Ascending aorta (tissue), 2 donors: ENCODE data around the gene LAMTOR2. TPM values are rescaled to one million over a fixed set of nuclear protein-coding genes. Genes with fewer than 3 reads are reported as not detected.

Source experiments
- DNase-seq, 2 donors: peaks; one replicate each; pipeline ENCODE4 v3.0.0-alpha.2; 2019; ENCODE audit warnings: low spot score in 2 of 2
- H3K27ac ChIP-seq, 2 donors: fragments of 200-600 bp; sonication (generic); one replicate each; pipeline ENCODE4 v1.5.1; 2016 to 2017; ENCODE audit warnings: mild to moderate bottlenecking in 1 of 2
- H3K27me3 ChIP-seq: fragments of 200-600 bp; sonication (generic); one replicate; pipeline ENCODE4 v1.5.1; 2017
- H3K36me3 ChIP-seq, 2 donors: fragments of 200-600 bp; sonication (generic); one replicate each; pipeline ENCODE4 v1.5.1; 2016
- H3K4me1 ChIP-seq, 2 donors: fragments of 200-600 bp; sonication (generic); one replicate each; pipeline ENCODE4 v1.5.1; 2016 to 2017; ENCODE audit warnings: mild to moderate bottlenecking in 1 of 2
- H3K4me3 ChIP-seq, 2 donors: fragments of 200-600 bp; sonication (generic); one replicate each; pipeline ENCODE4 v1.5.1; 2016 to 2017; ENCODE audit warnings: mild to moderate bottlenecking in 1 of 2
- H3K9me3 ChIP-seq, 2 donors: fragments of 200-600 bp; sonication (generic); one replicate each; pipeline ENCODE4 v1.5.1; 2016
- CTCF ChIP-seq, 3 experiments: fragments of 200-600 bp in 2 of 3; fragments of 450-650 bp in 1 of 3; sonication (generic) in 2 of 3; IDR thresholded peaks; one replicate each; pipeline ENCODE4 v1.5.1; 2016 to 2019; ENCODE audit warnings: antibody characterized with exemption in 3 of 3, mild to moderate bottlenecking in 1 of 3, moderate library complexity in 1 of 3
- intact Hi-C: fragments of 100-400 bp; cut with DNase I; formaldehyde crosslinking; loops from one replicate; pipeline ENCODE4 v1.15.1; 2023
- total RNA-seq: library from RNA; depleted of rRNA; stranded (reverse); fragments of >200 nt; gene quantifications from one replicate; pipeline ENCODE4 v1.1.0, GENCODE V29; 2016

Gene LAMTOR2
- total RNA-seq, 1 donor from 2014 or later, result 43.9 TPM

- DNase-seq, result peak in 1 of 2 donors; percentile 80
- Histone ChIP-seq H3K9me3 (no peaks in the 10 kb centered on the region), H3K27ac (peak overlapping the region; percentile 95 to 96), H3K27me3 (no peaks in the 10 kb centered on the region), H3K4me1 (peaks cover 38 to 53% of the 10 kb centered on the region in 2 donors), H3K4me3 (peak overlapping the region; percentile 39 to 57), H3K36me3 (no peaks in the 10 kb centered on the region)
- no peak for TF ChIP-seq CTCF (IDR thresholded peaks at IDR 0.05)
- intact Hi-C loops, result loop anchor here (1.0 kb wide), 1 partner anchor 7 kb away; the partner anchor contains the start of gene LMNA
Measured at GRCh38 chr1:156106624-156107488, 52.3 kb downstream of the LAMTOR2 start.

- Histone ChIP-seq H3K27me3 (no peaks in the 10 kb centered on the region), H3K4me3 (no peak overlapping the region), H3K4me1 (peaks cover 27 to 41% of the 10 kb centered on the region in 2 donors), H3K36me3 (no peaks in the 10 kb centered on the region), H3K9me3 (no peaks in the 10 kb centered on the region), H3K27ac (peak overlapping the region; percentile 95 to 96)
- TF ChIP-seq CTCF (IDR thresholded peaks at IDR 0.05), result no peak
- intact Hi-C loops, result no loop called here
- DNase-seq, result no peak
Measured at GRCh38 chr1:156108057-156108456, 53.5 kb downstream of the LAMTOR2 start.

Other genes starting within 250 kb of the LAMTOR2 start
- gene GON4L, start 197.6 kb upstream of the LAMTOR2 start, total RNA-seq, result 19.9 TPM
- 17.7 TPM for gene SYT11, start 195.2 kb upstream of the LAMTOR2 start, total RNA-seq
- 17.1 TPM for gene RIT1, start 143.4 kb upstream of the LAMTOR2 start, total RNA-seq
- gene KHDC4, start 120.4 kb upstream of the LAMTOR2 start, total RNA-seq, result 101 TPM
- not detected for gene RXFP4, start 113.1 kb upstream of the LAMTOR2 start, total RNA-seq
- 169 TPM for gene ARHGEF2, start 76.2 kb upstream of the LAMTOR2 start, total RNA-seq
- gene SSR2, start 33.8 kb upstream of the LAMTOR2 start, total RNA-seq, result 103 TPM
- 28.7 TPM for gene UBQLN4, start 984 bp upstream of the LAMTOR2 start, total RNA-seq
- not detected for gene RAB25, start 6.4 kb downstream of the LAMTOR2 start, total RNA-seq
- 1.3 TPM for gene MEX3A, start 27.7 kb downstream of the LAMTOR2 start, total RNA-seq
- 783 TPM for gene LMNA, start 59.9 kb downstream of the LAMTOR2 start, total RNA-seq
- 0.64 TPM for gene SEMA4A, start 98.8 kb downstream of the LAMTOR2 start, total RNA-seq
- 13.5 TPM for gene SLC25A44, start 139.3 kb downstream of the LAMTOR2 start, total RNA-seq
- gene PMF1, start 158.2 kb downstream of the LAMTOR2 start, total RNA-seq, result 61.4 TPM
- gene BGLAP, start 187.4 kb downstream of the LAMTOR2 start, total RNA-seq, result 19.1 TPM
- gene PAQR6, start 193.3 kb downstream of the LAMTOR2 start, total RNA-seq, result not detected
- 76.5 TPM for gene SMG5, start 228.0 kb downstream of the LAMTOR2 start, total RNA-seq
- not detected for gene TMEM79, start 229.5 kb downstream of the LAMTOR2 start, total RNA-seq
- gene GLMP, start 240.9 kb downstream of the LAMTOR2 start, total RNA-seq, result 58.0 TPM
- not detected for gene VHLL, start 244.5 kb downstream of the LAMTOR2 start, total RNA-seq